H1 (cell line): ENCODE results near the gene ZC3H7B. TPM values are rescaled to one million over a fixed set of nuclear protein-coding genes. Genes with fewer than 3 reads are reported as not detected.

ENCODE experiments used
- ATF3 ChIP-seq: IDR thresholded peaks from 2 replicates; pipeline ENCODE4 v1.6.1; 2011; ENCODE audit warnings: low read depth, mild to moderate bottlenecking, low read length; ENCODE audit not compliant: insufficient read depth
- polyA plus RNA-seq, 7 experiments: library from polyadenylated mRNA; depleted of rRNA in 3 of 7; stranded (reverse) in 5 of 7; unstranded in 2 of 7; fragments of >200 nt in 5 of 7; fragments of 200-250 nt in 2 of 7; gene quantifications; 1 replicate in 5 of 7; 2 replicates in 1 of 7; 4 replicates in 1 of 7; pipeline versions ENCODE4 v1.2.1 to v1.2.3, GENCODE V29; 2011 to 2013; ENCODE audit warnings: missing spikeins in 2 of 7, mixed read lengths in 2 of 7
- total RNA-seq: library from RNA; stranded (reverse); fragmentation: NEBNext Ultra II Directional; extraction: Animal tissue kit (Norgen Biotek cat#: 25700); gene quantifications from 2 replicates; pipeline ENCODE4 v1.2.1, GENCODE V29; 2021
- TF ChIP-seq, protein P1 (sequence below): fragments of 300-600 bp; sonication (generic); IDR thresholded peaks from 2 replicates; pipeline ENCODE4 v1.7.1; 2012; ENCODE audit warnings: low read length, moderate library complexity, mild to moderate bottlenecking, inconsistent platforms; ENCODE audit not compliant: insufficient replicate concordance

Gene ZC3H7B
- total and polyA plus RNA-seq, 2 of the 8 experiments (the other 6 are each of a cell fraction or from before 2014, with no cell fraction given): 35.5 to 78.6 TPM

DNA sequence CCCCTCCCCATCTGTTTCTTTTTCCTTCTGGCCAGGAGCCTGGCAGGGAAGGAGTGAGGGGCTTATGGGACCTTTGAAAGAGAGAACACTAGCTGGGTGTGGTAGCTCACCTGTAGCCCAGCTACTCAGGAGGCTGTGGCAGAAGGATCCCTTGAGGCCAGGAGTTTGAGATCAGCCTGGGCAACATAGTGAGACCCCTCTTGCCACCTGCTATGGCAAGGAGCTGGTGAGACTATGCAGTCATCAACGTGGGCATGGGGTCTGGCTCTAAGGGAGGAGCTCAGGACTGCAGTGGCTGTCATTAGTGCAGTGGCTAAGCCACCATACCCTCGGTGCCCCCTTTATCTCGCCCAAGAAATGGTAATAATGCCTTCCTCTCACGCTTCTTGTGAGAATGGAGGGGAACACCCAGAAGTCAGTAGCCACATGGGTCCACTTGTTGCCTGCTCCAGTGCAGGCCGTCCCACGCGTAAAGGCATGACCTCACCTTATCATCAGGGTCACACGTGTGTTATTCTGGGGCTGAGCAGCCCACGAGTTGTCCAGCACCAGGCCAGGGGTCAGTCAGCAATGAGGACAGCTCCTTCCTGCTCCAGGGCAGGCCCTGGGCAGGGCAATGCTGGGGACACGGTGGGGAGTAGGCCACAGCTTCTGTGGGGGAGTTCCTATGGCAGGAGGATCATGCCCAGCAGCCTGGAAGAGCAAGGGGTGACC, 52.7 kb downstream of the ZC3H7B start (continued):
- TF ChIP-seq, protein P1, sequence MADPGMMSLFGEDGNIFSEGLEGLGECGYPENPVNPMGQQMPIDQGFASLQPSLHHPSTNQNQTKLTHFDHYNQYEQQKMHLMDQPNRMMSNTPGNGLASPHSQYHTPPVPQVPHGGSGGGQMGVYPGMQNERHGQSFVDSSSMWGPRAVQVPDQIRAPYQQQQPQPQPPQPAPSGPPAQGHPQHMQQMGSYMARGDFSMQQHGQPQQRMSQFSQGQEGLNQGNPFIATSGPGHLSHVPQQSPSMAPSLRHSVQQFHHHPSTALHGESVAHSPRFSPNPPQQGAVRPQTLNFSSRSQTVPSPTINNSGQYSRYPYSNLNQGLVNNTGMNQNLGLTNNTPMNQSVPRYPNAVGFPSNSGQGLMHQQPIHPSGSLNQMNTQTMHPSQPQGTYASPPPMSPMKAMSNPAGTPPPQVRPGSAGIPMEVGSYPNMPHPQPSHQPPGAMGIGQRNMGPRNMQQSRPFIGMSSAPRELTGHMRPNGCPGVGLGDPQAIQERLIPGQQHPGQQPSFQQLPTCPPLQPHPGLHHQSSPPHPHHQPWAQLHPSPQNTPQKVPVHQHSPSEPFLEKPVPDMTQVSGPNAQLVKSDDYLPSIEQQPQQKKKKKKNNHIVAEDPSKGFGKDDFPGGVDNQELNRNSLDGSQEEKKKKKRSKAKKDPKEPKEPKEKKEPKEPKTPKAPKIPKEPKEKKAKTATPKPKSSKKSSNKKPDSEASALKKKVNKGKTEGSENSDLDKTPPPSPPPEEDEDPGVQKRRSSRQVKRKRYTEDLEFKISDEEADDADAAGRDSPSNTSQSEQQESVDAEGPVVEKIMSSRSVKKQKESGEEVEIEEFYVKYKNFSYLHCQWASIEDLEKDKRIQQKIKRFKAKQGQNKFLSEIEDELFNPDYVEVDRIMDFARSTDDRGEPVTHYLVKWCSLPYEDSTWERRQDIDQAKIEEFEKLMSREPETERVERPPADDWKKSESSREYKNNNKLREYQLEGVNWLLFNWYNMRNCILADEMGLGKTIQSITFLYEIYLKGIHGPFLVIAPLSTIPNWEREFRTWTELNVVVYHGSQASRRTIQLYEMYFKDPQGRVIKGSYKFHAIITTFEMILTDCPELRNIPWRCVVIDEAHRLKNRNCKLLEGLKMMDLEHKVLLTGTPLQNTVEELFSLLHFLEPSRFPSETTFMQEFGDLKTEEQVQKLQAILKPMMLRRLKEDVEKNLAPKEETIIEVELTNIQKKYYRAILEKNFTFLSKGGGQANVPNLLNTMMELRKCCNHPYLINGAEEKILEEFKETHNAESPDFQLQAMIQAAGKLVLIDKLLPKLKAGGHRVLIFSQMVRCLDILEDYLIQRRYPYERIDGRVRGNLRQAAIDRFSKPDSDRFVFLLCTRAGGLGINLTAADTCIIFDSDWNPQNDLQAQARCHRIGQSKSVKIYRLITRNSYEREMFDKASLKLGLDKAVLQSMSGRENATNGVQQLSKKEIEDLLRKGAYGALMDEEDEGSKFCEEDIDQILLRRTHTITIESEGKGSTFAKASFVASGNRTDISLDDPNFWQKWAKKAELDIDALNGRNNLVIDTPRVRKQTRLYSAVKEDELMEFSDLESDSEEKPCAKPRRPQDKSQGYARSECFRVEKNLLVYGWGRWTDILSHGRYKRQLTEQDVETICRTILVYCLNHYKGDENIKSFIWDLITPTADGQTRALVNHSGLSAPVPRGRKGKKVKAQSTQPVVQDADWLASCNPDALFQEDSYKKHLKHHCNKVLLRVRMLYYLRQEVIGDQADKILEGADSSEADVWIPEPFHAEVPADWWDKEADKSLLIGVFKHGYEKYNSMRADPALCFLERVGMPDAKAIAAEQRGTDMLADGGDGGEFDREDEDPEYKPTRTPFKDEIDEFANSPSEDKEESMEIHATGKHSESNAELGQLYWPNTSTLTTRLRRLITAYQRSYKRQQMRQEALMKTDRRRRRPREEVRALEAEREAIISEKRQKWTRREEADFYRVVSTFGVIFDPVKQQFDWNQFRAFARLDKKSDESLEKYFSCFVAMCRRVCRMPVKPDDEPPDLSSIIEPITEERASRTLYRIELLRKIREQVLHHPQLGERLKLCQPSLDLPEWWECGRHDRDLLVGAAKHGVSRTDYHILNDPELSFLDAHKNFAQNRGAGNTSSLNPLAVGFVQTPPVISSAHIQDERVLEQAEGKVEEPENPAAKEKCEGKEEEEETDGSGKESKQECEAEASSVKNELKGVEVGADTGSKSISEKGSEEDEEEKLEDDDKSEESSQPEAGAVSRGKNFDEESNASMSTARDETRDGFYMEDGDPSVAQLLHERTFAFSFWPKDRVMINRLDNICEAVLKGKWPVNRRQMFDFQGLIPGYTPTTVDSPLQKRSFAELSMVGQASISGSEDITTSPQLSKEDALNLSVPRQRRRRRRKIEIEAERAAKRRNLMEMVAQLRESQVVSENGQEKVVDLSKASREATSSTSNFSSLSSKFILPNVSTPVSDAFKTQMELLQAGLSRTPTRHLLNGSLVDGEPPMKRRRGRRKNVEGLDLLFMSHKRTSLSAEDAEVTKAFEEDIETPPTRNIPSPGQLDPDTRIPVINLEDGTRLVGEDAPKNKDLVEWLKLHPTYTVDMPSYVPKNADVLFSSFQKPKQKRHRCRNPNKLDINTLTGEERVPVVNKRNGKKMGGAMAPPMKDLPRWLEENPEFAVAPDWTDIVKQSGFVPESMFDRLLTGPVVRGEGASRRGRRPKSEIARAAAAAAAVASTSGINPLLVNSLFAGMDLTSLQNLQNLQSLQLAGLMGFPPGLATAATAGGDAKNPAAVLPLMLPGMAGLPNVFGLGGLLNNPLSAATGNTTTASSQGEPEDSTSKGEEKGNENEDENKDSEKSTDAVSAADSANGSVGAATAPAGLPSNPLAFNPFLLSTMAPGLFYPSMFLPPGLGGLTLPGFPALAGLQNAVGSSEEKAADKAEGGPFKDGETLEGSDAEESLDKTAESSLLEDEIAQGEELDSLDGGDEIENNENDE: no peak
- no peak for TF ChIP-seq ATF3
